ENCODE data around the gene EPHA8. TPM values are rescaled to one million over a fixed set of nuclear protein-coding genes. Genes with fewer than 3 reads are reported as not detected.

The EPHA8 gene
- total RNA-seq, 1 experiment from 2014 or later, result not detected

DNA sequence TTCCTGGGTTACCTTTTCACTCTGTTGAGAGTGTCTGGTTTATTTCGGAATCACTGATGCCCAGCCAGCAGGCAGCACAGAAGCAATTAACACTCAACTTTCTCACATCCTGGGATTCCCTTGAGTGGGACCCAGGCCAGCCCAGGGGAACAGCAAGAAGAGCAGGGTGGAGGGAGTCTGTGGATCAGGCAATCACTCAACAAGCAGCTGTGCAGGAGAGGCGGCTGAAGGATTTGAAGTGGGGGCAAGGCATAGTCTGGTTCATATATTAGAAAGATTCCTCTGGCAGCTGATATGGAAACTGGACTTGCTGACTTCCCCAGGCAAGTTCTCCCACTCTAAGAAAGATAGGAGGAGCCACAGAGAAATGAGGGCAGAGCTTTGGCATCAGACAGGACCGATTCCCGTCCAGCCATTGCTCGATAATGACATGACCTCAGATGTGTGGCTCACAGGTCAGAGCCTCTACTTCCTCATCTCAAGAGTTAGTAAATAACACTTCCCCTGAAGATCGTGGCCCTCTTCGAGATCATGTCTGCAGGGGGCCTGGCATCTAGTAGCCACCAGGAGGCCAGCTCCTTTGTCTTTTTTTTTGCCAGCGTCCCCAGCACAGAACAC, 12.4 kb downstream of the EPHA8 start:
- Histone ChIP-seq H3K27ac (ENCODE audit: low read length) (no peak overlapping the region), H3K27me3 (ENCODE audit: low read length) (no peaks in the 10 kb centered on the region), H3K4me3 (ENCODE audit: low read length) (no peak overlapping the region), H3K9me2 (replicated peaks; ENCODE audit: insufficient read depth, low read length) (no peaks in the 10 kb centered on the region), H3K4me2 (ENCODE audit: low read depth, low read length, poor library complexity, severe bottlenecking) (no peak overlapping the region), H3K36me3 (ENCODE audit: insufficient read depth, low read length) (no peaks in the 10 kb centered on the region), H3K9me3 (ENCODE audit: low read length) (peaks cover 19% of the 10 kb centered on the region), H3K9ac (ENCODE audit: low read length) (no peak overlapping the region), H4K20me1 (ENCODE audit: insufficient read depth, low read depth, low read length) (no peaks in the 10 kb centered on the region), H3K79me2 (ENCODE audit: low read length) (no peaks in the 10 kb centered on the region), H3K4me1 (ENCODE audit: low read length) (no peaks in the 10 kb centered on the region), H2AFZ (ENCODE audit: low read length) (no peak overlapping the region)
- DNase-seq, result no peak

GRCh38 chr1:22576150-22576544, 12.9 kb downstream of the EPHA8 start:
- no peak for DNase-seq

GRCh38 chr1:22576617-22577016, 13.3 kb downstream of the EPHA8 start:
- no peaks in the 10 kb centered on the region for H3K27me3 ChIP-seq (ENCODE audit: low read length)
- no peak overlapping the region for H3K27ac ChIP-seq (ENCODE audit: low read length)
- no peaks in the 10 kb centered on the region for H3K36me3 ChIP-seq (ENCODE audit: insufficient read depth, low read length)
- peaks cover 19% of the 10 kb centered on the region for H3K9me3 ChIP-seq (ENCODE audit: low read length)
- no peak for DNase-seq
- H3K4me2 ChIP-seq (ENCODE audit: low read depth, low read length, poor library complexity, severe bottlenecking), result no peak overlapping the region
- no peaks in the 10 kb centered on the region for H3K9me2 ChIP-seq (replicated peaks; ENCODE audit: insufficient read depth, low read length)
- no peaks in the 10 kb centered on the region for H4K20me1 ChIP-seq (ENCODE audit: insufficient read depth, low read depth, low read length)
- no peaks in the 10 kb centered on the region for H3K4me1 ChIP-seq (ENCODE audit: low read length)
- H3K9ac ChIP-seq (ENCODE audit: low read length), result no peak overlapping the region
- no peak overlapping the region for H2AFZ ChIP-seq (ENCODE audit: low read length)
- H3K79me2 ChIP-seq (ENCODE audit: low read length), result no peaks in the 10 kb centered on the region
- H3K4me3 ChIP-seq (ENCODE audit: low read length), result no peak overlapping the region

More at GRCh38 chr1:22576150-22576544, 12.9 kb downstream of the EPHA8 start:
- H2AFZ ChIP-seq (ENCODE audit: low read length), result no peak overlapping the region
- no peaks in the 10 kb centered on the region for H3K9me2 ChIP-seq (replicated peaks; ENCODE audit: insufficient read depth, low read length)
- H3K9me3 ChIP-seq (ENCODE audit: low read length), result peaks cover 19% of the 10 kb centered on the region
- H3K27me3 ChIP-seq (ENCODE audit: low read length), result no peaks in the 10 kb centered on the region
- H3K4me2 ChIP-seq (ENCODE audit: low read depth, low read length, poor library complexity, severe bottlenecking), result no peak overlapping the region
- H3K9ac ChIP-seq (ENCODE audit: low read length), result no peak overlapping the region
- no peaks in the 10 kb centered on the region for H3K36me3 ChIP-seq (ENCODE audit: insufficient read depth, low read length)
- H3K4me3 ChIP-seq (ENCODE audit: low read length), result no peak overlapping the region
- H3K4me1 ChIP-seq (ENCODE audit: low read length), result no peaks in the 10 kb centered on the region
- H3K27ac ChIP-seq (ENCODE audit: low read length), result no peak overlapping the region
- H4K20me1 ChIP-seq (ENCODE audit: insufficient read depth, low read depth, low read length), result no peaks in the 10 kb centered on the region
- no peaks in the 10 kb centered on the region for H3K79me2 ChIP-seq (ENCODE audit: low read length)

DNA sequence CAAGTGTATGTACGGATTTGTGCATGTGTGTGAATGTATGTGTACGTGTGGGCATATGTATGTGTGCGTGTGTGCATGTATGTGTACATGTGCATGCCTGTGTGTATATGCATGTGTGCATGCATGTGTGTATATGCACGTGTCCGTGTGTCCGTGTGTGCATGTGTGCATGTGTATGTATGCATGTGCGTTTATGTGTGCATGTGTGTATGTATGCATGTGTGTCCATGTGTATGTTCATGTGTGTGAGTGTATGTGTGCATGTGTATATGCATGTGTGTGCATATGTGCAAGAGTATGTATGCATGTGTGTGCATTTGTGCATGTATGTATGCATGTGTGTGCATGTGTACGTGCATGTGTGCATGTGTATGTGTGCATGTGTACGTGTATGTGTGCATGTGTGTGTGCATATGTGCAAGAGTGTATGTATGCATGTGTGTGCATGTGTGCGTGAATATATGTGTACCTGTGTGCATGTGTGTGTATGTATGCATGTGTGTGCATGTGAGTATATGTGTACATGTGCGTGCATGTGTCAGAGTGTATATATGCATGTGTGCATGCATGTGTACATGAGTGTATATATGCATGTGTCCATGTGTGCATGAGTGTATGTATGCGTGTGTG, 15.6 kb downstream of the EPHA8 start:
- H3K4me1 ChIP-seq (ENCODE audit: low read length), result no peaks in the 10 kb centered on the region
- no peak overlapping the region for H3K4me3 ChIP-seq (ENCODE audit: low read length)
- no peak overlapping the region for H3K4me2 ChIP-seq (ENCODE audit: low read depth, low read length, poor library complexity, severe bottlenecking)
- no peaks in the 10 kb centered on the region for H3K9me2 ChIP-seq (replicated peaks; ENCODE audit: insufficient read depth, low read length)
- no peak overlapping the region for H3K9ac ChIP-seq (ENCODE audit: low read length)
- no peak overlapping the region for H2AFZ ChIP-seq (ENCODE audit: low read length)
- peaks cover 19% of the 10 kb centered on the region for H3K9me3 ChIP-seq (ENCODE audit: low read length)
- no peaks in the 10 kb centered on the region for H3K79me2 ChIP-seq (ENCODE audit: low read length)
- no peak overlapping the region for H3K27ac ChIP-seq (ENCODE audit: low read length)
- no peaks in the 10 kb centered on the region for H4K20me1 ChIP-seq (ENCODE audit: insufficient read depth, low read depth, low read length)
- H3K27me3 ChIP-seq (ENCODE audit: low read length), result no peaks in the 10 kb centered on the region
- no peak for DNase-seq
- no peaks in the 10 kb centered on the region for H3K36me3 ChIP-seq (ENCODE audit: insufficient read depth, low read length)

DNA sequence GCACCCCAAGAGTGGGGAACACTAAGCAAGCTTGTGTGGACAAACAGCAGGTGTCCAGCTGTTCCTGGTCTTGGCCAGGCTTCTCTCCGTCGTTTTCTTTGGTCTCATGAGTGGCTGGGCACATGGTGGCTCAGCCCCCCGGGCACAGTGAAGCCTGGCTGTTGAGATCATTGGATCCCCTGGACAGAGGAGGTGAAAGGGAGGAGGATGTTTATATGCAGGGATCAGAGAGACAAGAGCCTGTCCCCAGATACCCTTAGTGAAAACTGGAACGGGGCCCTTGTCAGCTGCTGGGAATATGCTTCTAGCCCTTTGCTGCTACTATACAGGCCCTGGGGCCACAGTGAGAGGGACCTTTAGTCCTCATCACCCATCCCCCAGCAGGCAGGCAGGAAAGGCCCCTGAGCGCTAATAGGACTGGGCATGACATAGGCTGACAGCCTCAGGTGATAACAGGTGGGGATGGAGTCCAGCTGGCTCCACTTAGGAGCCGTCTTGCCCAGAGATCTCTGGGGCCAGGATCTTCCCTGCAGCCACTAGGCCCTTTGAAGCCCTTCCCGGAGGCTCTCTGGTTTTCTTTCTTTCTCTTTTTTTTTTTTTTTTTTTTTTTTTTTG, 16.4 kb downstream of the EPHA8 start:
- no peaks in the 10 kb centered on the region for H3K4me1 ChIP-seq (ENCODE audit: low read length)
- H3K4me3 ChIP-seq (ENCODE audit: low read length), result no peak overlapping the region
- H3K9me3 ChIP-seq (ENCODE audit: low read length), result peaks cover 19% of the 10 kb centered on the region
- no peak overlapping the region for H3K27ac ChIP-seq (ENCODE audit: low read length)
- no peaks in the 10 kb centered on the region for H3K27me3 ChIP-seq (ENCODE audit: low read length)
- H3K9me2 ChIP-seq (replicated peaks; ENCODE audit: insufficient read depth, low read length), result no peaks in the 10 kb centered on the region
- H3K36me3 ChIP-seq (ENCODE audit: insufficient read depth, low read length), result no peaks in the 10 kb centered on the region
- no peak for DNase-seq
- no peak overlapping the region for H3K4me2 ChIP-seq (ENCODE audit: low read depth, low read length, poor library complexity, severe bottlenecking)
- H2AFZ ChIP-seq (ENCODE audit: low read length), result no peak overlapping the region
- no peak overlapping the region for H3K9ac ChIP-seq (ENCODE audit: low read length)
- H4K20me1 ChIP-seq (ENCODE audit: insufficient read depth, low read depth, low read length), result no peaks in the 10 kb centered on the region
- H3K79me2 ChIP-seq (ENCODE audit: low read length), result no peaks in the 10 kb centered on the region

- Histone ChIP-seq H3K4me2 (ENCODE audit: low read depth, low read length, poor library complexity, severe bottlenecking) (no peak overlapping the region), H3K9ac (ENCODE audit: low read length) (no peak overlapping the region), H3K4me3 (ENCODE audit: low read length) (no peak overlapping the region), H3K9me3 (ENCODE audit: low read length) (peaks cover 15% of the 10 kb centered on the region), H3K4me1 (ENCODE audit: low read length) (no peaks in the 10 kb centered on the region), H3K9me2 (replicated peaks; ENCODE audit: insufficient read depth, low read length) (no peaks in the 10 kb centered on the region), H2AFZ (ENCODE audit: low read length) (no peak overlapping the region), H4K20me1 (ENCODE audit: insufficient read depth, low read depth, low read length) (no peaks in the 10 kb centered on the region), H3K27me3 (ENCODE audit: low read length) (no peaks in the 10 kb centered on the region), H3K36me3 (ENCODE audit: insufficient read depth, low read length) (no peaks in the 10 kb centered on the region), H3K79me2 (ENCODE audit: low read length) (no peaks in the 10 kb centered on the region), H3K27ac (ENCODE audit: low read length) (no peak overlapping the region)
- DNase-seq, result no peak
These were observed 19.7 kb downstream of the EPHA8 start for GRCh38 chr1:22582661-22583635.

GRCh38 chr1:22584001-22584562, 20.8 kb downstream of the EPHA8 start:
- peaks cover 3% of the 10 kb centered on the region for H3K9me3 ChIP-seq (ENCODE audit: low read length)
- no peak overlapping the region for H3K4me2 ChIP-seq (ENCODE audit: low read depth, low read length, poor library complexity, severe bottlenecking)
- H3K4me3 ChIP-seq (ENCODE audit: low read length), result no peak overlapping the region
- H3K36me3 ChIP-seq (ENCODE audit: insufficient read depth, low read length), result no peaks in the 10 kb centered on the region
- no peaks in the 10 kb centered on the region for H3K79me2 ChIP-seq (ENCODE audit: low read length)
- no peak overlapping the region for H2AFZ ChIP-seq (ENCODE audit: low read length)
- H3K9me2 ChIP-seq (replicated peaks; ENCODE audit: insufficient read depth, low read length), result no peaks in the 10 kb centered on the region
- no peaks in the 10 kb centered on the region for H3K27me3 ChIP-seq (ENCODE audit: low read length)
- H3K4me1 ChIP-seq (ENCODE audit: low read length), result no peaks in the 10 kb centered on the region
- H3K27ac ChIP-seq (ENCODE audit: low read length), result no peak overlapping the region
- no peak for DNase-seq
- no peaks in the 10 kb centered on the region for H4K20me1 ChIP-seq (ENCODE audit: insufficient read depth, low read depth, low read length)
- no peak overlapping the region for H3K9ac ChIP-seq (ENCODE audit: low read length)
